Activated T-helper 9 cell treated with anti-CD3 and anti-CD28 coated beads, Interleukin-2, amount 50 U/mL, for 16 hours (primary cell): ENCODE results near the gene ZNF579.
"Not testable (repeated sequence)": the region's sequence is repeated elsewhere in the genome, so short reads cannot be mapped to it uniquely, and the experiment has no call there.

Source experiments
- DNase-seq: peaks from one replicate; pipeline ENCODE4 v3.0.0-alpha.2; 2020; ENCODE audit warnings: low read depth

The ZNF579 gene

DNA sequence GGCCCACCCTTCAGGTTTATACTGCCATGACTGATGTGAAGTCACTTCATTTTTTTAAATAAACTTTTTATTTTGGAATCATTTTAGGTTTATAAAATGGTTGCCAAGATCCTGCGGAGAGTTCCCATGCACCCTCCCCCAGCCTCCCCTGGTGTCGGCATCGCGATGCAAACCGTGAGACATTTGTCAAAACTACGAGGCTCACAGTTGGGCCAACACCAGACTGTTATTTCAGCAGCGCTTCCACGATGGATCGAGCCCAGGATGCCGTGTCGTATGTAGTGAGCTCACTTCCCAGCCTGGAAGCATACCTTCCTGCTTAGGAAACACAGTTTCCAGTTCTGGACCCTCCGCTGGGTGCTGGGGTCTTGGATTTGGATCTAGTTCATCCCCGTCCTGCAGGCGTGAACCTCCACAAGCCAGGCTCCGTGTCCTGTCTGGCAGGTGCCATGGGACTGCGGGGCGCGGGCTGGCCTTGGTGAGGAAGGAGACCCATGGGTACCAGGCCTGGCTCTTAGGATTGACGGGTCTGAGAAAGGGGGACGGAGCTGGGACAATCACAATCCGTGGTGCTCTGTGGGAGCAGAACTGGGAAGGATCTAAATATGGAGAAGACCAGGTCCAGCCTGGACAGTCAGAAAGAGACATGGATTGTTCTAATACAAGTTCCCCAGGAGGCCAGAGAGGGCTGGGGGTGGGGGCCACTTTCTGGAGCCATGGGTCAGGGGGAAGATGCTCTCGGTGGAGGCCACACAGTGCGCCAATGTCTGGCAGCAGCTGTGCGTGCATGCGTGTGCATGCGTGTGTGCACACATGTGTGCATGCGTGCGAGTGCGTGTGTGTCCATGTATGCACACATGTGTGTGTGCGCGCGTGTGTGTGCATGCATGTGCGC, 41.3 kb downstream of the ZNF579 start:
- no peak for DNase-seq

DNA sequence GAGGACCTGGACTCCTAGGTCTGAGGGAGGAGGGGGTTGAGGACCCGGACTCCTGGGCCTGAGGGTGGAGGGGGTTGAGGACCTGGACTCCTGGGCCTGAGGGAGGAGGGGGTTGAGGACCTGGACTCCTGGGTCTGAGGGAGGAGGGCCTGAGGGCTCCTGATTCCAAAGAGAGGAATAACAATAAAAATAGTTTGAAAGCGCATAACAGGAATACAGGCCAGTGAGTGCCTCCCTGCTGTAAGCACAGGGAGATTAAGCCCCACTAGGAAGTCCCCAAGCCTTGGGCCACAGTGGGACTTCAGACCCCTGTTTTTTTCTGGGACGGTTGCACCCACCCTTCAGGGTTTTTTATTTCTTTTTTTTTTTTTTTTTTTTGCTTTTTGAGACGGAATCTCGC, 42.5 kb downstream of the ZNF579 start:
- DNase-seq: no peak

DNA sequence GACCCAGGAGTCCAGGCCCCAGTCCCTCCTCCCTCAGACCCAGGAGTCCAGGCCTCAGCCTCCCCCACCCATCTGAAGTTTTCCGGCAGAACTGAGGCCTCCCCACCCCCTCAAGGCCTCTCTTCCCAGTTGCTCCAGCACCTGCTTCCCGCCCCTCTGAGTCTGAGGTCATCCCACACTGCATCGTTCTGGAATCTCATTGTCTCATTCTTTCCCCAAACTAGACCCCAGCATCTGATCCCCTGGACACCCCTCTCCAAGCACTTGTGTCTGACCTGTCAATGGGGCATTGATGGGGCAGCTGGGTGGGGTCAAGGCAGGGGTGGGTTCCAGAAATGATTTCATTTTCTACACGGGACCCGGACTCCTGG, 42.9 kb downstream of the ZNF579 start:
- no peak for DNase-seq

DNA sequence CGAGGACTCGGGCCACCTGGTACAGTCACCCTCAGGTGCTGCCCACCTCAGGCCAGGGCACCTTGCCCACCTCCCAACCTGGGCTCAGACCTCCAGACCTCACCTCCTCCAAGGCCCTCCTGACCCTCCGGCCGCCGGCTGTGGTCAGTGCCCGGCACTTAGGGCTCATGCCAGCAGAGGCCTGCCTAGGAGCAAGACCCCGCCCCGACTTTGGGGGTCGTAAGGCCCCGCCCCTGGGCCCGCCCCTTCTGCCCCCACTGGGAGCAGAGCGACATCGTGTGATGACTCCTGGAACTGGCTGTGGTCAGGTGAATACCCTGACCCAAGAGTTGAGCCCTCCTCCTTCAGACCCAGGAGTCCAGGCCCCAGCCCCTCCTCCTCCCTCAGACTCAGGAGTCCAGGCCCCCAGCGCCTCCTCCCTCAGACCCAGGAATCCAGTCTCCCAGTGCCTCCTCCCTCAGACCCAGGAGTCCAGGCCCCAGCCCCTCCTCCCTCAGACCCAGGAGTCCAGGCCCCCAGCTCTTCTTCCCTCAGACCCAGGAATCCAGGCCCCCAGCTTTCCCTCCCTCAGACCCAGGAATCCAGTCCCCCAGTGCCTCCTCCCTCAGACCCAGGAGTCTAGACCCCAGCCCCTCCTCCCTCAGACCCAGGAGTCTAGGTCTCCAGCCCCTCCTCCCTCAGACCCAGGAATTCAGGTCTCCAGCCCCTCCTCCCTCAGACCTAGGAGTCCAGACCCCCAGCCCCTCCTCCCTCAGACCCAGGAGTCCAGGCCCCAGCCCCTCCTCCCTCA, 43.5 kb downstream of the ZNF579 start, which contains the start of gene SBK2:
SBK2 (minus strand) TSS at position 183 of the 790 bp plus-strand sequence. CDS start 839 bp downstream, outside the sequence.
- DNase-seq: no peak

GRCh38 chr19:55536366-55536765, 44.3 kb downstream of the ZNF579 start:
- no peak for DNase-seq

DNA sequence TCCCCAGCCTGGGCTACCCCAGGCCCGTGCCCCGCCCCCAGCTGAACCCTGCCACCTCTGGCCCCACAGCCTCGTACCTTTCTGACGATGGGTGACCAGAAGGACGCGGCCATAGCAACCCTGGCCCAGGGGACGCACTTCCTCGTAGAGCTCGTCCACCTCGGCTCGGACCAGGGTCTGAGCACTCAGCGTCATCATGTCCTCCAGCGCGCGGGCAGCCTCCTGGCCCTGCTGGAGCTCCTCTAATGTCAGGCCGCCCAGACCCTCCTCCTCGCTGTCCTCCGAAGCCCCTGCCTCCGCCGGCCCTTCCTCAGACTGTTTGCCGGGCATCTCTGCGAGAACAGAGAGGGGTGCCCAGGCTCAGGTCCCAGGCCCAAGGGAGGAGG, 44.7 kb downstream of the ZNF579 start:
- DNase-seq: no peak

DNA sequence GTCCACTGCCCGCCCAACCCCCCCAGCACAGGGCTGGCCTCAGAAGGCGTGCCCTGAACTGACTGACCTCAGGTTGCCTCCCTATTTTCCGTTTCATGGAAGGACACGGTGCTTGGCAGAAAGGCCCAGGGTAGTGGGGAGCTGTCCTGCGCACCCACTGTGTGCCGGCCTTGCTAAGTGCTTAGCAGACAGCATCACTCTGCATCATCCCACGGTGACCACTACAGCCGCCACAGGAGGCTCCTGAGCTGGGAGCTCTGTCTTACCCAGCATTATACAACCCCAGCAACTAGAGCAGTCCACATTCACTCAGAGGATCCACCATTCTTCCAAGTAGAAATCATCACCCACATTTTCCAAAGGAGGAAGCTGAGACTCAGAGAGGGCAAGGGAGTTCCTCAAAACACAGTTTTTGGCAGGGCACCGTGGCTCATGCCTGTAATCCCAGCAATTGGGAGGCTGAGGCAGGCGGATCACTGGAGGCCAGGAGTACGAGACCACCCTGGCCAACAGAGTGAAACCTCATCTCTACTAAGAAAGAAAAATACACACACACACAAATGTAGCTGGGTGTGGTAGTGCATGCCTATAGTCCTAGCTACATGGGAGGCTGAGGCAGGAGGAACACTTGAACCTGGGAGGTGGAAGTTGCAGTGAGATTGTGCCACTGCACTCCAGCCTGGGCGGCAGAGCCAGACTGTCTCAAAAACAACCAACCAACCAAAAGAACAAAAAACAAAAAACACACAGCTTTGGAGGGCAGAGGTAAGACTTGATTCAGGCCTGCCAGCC, 45.3 kb downstream of the ZNF579 start:
- no peak for DNase-seq

GRCh38 chr19:55534280-55534679, 46.4 kb downstream of the ZNF579 start:
- not testable (repeated sequence) for DNase-seq

- no peak for DNase-seq
Measured at GRCh38 chr19:55530996-55531395, 49.7 kb downstream of the ZNF579 start.

DNA sequence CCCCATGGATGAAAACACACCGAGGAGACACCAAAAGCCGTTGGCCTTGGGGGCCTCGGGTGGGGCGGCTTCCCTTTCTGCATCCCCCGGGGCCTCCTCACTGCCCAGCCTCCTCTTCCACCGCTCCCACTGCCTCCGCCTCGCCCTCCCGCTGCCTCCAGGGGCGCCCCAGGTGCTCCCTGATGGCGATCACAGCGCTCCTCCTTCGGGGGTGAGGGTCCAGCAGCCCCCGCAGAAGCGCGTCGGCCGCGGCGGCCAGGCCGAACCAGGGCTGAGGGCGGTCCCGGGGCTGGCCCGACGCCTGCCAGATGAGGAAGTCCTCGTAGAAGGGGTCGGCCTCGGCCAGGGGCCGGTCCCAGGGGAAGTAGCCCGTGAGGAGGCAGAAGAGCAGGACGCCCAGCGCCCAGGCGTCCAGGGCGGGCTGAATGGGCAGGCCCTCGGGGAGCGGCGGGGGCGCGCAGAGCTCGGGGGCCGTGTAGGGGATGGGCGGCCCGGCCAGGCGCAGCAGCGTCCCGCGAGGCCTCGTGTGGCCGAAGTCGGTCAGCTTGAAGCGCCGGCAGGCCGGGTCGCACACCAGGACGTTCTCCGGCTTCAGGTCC, 50.9 kb downstream of the ZNF579 start:
- DNase-seq: no peak

DNA sequence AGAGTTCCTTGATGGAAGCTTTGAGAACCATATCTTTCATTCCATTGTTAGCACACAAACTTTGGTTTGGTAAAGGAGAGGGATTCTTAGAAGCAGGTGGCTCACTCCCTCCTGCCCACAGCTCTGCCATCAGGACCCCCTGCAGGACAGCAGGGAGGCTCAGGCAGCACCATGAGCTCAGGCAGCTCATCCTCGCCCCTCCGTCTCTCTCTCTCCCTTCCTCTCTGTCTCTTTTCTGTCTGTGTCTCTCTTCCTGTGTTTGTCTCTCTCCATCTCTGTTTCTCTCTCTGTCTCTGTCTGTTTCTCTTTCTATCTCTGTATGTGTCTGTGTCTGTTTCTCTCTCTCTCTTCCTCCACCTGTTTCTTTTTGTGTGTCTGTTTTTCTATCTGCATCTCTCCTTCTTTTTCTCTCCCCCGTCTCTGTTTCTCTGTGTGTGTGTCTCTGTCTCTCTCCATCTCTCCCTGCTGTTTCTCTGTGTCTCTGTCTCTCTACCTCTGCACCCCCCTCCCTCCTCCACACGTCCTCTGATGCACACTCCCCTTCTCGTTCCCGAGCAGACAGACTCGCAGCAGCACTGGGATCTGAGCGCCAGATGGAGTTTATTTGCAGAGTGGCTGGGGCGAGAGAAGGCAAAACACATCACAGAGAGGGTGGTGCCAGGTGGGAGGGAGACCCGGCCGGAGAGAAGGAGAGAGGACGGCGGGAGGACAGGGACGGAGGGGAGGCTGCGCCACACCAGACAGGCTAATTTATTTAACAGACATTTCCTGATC, 52.4 kb downstream of the ZNF579 start:
- no peak for DNase-seq

GRCh38 chr19:55527197-55528029, 53.2 kb downstream of the ZNF579 start:
- DNase-seq: no peak
